Measurements from ENCODE around the gene GPBAR1.

DNA sequence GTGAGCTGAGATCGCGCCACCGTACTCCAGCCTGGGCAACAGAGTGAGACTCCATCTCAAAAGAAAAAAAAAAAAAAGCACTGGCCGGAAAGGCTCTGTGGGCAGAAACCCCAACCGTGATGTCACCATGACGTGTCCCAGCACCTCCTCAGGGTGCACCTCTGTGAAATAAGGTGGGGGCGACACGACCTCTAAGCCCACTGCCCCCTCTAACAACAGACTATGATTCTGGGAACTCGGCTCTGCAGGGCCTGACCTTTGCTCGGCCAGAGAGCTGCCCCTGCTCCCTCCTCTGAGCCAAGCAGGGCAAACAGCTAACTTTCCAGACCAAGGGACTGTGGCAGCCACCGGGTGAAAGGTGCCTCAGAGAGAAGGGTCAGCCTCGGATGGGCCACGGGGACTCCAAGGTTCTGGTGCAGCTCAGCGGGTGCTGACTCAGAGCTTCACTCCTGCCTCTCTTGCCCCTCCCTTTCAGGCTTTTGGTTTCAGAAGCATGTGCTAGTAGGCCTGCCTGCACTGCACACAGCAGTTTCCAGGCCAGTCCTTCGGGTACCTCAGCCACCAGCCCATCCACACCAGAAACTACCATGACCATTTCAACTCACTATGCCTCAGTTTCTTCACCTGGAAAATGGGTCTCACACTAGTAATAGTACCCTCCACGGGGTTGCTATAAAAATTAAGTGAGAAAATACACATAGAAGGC lies 23.4 kb downstream of the GPBAR1 start:
- TF ChIP-seq, protein P1, sequence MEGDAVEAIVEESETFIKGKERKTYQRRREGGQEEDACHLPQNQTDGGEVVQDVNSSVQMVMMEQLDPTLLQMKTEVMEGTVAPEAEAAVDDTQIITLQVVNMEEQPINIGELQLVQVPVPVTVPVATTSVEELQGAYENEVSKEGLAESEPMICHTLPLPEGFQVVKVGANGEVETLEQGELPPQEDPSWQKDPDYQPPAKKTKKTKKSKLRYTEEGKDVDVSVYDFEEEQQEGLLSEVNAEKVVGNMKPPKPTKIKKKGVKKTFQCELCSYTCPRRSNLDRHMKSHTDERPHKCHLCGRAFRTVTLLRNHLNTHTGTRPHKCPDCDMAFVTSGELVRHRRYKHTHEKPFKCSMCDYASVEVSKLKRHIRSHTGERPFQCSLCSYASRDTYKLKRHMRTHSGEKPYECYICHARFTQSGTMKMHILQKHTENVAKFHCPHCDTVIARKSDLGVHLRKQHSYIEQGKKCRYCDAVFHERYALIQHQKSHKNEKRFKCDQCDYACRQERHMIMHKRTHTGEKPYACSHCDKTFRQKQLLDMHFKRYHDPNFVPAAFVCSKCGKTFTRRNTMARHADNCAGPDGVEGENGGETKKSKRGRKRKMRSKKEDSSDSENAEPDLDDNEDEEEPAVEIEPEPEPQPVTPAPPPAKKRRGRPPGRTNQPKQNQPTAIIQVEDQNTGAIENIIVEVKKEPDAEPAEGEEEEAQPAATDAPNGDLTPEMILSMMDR (IDR thresholded peaks at IDR 0.05; ENCODE audit: low read depth, low read length, missing input control) = no peak
- TF ChIP-seq, protein P2, sequence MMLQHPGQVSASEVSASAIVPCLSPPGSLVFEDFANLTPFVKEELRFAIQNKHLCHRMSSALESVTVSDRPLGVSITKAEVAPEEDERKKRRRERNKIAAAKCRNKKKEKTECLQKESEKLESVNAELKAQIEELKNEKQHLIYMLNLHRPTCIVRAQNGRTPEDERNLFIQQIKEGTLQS (IDR thresholded peaks at IDR 0.05) = no peak
- TF ChIP-seq TAF1 (conservative IDR thresholded peaks at IDR 0.05) = no peak
- TF ChIP-seq JUND (IDR thresholded peaks at IDR 0.05) = no peak
- TF ChIP-seq RXRA (IDR thresholded peaks at IDR 0.05) = peak; percentile 87
- TF ChIP-seq, protein P3, sequence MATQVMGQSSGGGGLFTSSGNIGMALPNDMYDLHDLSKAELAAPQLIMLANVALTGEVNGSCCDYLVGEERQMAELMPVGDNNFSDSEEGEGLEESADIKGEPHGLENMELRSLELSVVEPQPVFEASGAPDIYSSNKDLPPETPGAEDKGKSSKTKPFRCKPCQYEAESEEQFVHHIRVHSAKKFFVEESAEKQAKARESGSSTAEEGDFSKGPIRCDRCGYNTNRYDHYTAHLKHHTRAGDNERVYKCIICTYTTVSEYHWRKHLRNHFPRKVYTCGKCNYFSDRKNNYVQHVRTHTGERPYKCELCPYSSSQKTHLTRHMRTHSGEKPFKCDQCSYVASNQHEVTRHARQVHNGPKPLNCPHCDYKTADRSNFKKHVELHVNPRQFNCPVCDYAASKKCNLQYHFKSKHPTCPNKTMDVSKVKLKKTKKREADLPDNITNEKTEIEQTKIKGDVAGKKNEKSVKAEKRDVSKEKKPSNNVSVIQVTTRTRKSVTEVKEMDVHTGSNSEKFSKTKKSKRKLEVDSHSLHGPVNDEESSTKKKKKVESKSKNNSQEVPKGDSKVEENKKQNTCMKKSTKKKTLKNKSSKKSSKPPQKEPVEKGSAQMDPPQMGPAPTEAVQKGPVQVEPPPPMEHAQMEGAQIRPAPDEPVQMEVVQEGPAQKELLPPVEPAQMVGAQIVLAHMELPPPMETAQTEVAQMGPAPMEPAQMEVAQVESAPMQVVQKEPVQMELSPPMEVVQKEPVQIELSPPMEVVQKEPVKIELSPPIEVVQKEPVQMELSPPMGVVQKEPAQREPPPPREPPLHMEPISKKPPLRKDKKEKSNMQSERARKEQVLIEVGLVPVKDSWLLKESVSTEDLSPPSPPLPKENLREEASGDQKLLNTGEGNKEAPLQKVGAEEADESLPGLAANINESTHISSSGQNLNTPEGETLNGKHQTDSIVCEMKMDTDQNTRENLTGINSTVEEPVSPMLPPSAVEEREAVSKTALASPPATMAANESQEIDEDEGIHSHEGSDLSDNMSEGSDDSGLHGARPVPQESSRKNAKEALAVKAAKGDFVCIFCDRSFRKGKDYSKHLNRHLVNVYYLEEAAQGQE (IDR thresholded peaks at IDR 0.05) = no peak
- TF ChIP-seq GABPA (IDR thresholded peaks at IDR 0.05 in 1 of 2, conservative IDR thresholded peaks at IDR 0.05 in 1 of 2) = no peak
- no peak for TF ChIP-seq FOXA2 (IDR thresholded peaks at IDR 0.05)
- no peak for TF ChIP-seq FOXA1 (IDR thresholded peaks at IDR 0.05)
- TF ChIP-seq SP1 (IDR thresholded peaks at IDR 0.05) = peak; percentile 77
- TF ChIP-seq, protein P4, sequence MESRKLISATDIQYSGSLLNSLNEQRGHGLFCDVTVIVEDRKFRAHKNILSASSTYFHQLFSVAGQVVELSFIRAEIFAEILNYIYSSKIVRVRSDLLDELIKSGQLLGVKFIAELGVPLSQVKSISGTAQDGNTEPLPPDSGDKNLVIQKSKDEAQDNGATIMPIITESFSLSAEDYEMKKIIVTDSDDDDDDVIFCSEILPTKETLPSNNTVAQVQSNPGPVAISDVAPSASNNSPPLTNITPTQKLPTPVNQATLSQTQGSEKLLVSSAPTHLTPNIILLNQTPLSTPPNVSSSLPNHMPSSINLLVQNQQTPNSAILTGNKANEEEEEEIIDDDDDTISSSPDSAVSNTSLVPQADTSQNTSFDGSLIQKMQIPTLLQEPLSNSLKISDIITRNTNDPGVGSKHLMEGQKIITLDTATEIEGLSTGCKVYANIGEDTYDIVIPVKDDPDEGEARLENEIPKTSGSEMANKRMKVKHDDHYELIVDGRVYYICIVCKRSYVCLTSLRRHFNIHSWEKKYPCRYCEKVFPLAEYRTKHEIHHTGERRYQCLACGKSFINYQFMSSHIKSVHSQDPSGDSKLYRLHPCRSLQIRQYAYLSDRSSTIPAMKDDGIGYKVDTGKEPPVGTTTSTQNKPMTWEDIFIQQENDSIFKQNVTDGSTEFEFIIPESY (IDR thresholded peaks at IDR 0.05) = no peak
- no peak for TF ChIP-seq EGR1 (IDR thresholded peaks at IDR 0.05; ENCODE audit: low read depth in 2 of 2)

All from liver (tissue), 3 donors.